ENCODE data around the gene LRRC19.

Gene LRRC19

GRCh38 chr9:26955921-26956859 lies 49.3 kb downstream of the LRRC19 start, which contains the start of gene IFT74:
Gene IFT74, plus strand, starts transcription at chr9:26956412. Its CDS starts 5,556 bp downstream, at chr9:26961968.
- DNase-seq: peak; percentile 97

- DNase-seq: peak; percentile 38
Measured at GRCh38 chr9:26955222-26955903, 50.1 kb downstream of the LRRC19 start.

GRCh38 chr9:26954050-26954508 lies 51.4 kb downstream of the LRRC19 start:
- no peak for DNase-seq

GRCh38 chr9:26951794-26952193 lies 53.7 kb downstream of the LRRC19 start:
- no peak for DNase-seq

GRCh38 chr9:26950521-26950920 lies 55.0 kb downstream of the LRRC19 start:
- no peak for DNase-seq

GRCh38 chr9:26949637-26950069 lies 55.8 kb downstream of the LRRC19 start:
- DNase-seq: no peak

GRCh38 chr9:26947736-26948135 lies 57.7 kb downstream of the LRRC19 start:
- no peak for DNase-seq

- peak; percentile 94 for DNase-seq
Measured at GRCh38 chr9:26946753-26947727, 58.4 kb downstream of the LRRC19 start, which contains the start of gene PLAA. Gene PLAA, minus strand, starts transcription at chr9:26947242. Its CDS starts 197 bp downstream, at chr9:26947045.

GRCh38 chr9:26945591-26945990 lies 59.9 kb downstream of the LRRC19 start:
- no peak for DNase-seq

Data from midbrain (tissue), 1 donor.